ENCODE measurements around the gene KREMEN2. TPM values are rescaled to one million over a fixed set of nuclear protein-coding genes. Genes with fewer than 3 reads are reported as not detected.

KREMEN2 gene
- total RNA-seq, 1 donor from 2014 or later: not detected

DNA sequence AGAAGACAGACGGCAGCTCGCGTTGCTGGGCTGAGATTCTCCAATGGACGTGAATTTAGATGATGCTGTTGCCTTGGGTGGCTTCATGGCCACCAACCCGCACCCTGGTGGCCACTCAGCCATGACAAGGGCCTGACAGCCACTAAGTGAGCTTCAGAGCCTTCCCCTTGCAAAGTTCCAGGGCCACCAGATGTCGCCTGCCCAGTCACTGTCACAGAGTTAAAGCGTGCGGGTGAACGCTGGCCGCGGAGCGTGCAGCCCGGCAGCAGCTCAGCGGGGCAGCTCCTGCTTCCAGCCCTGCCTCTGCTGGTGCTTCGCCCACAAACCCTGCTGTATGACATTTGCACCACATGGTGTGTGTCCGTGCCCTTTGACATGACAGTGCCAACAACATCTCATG is 13.3 kb upstream of the KREMEN2 start:
- no peak overlapping the region for H3K4me3 ChIP-seq
- H3K27ac ChIP-seq (replicated peaks): no peak overlapping the region
- no peak for DNase-seq
- intact Hi-C loops (cut with micrococcal nuclease): no loop called here
- no peaks in the 10 kb centered on the region for H3K4me1 ChIP-seq
- peaks cover 18% of the 10 kb centered on the region for H3K27me3 ChIP-seq (ENCODE audit: low read depth)
- TF ChIP-seq, protein P1, sequence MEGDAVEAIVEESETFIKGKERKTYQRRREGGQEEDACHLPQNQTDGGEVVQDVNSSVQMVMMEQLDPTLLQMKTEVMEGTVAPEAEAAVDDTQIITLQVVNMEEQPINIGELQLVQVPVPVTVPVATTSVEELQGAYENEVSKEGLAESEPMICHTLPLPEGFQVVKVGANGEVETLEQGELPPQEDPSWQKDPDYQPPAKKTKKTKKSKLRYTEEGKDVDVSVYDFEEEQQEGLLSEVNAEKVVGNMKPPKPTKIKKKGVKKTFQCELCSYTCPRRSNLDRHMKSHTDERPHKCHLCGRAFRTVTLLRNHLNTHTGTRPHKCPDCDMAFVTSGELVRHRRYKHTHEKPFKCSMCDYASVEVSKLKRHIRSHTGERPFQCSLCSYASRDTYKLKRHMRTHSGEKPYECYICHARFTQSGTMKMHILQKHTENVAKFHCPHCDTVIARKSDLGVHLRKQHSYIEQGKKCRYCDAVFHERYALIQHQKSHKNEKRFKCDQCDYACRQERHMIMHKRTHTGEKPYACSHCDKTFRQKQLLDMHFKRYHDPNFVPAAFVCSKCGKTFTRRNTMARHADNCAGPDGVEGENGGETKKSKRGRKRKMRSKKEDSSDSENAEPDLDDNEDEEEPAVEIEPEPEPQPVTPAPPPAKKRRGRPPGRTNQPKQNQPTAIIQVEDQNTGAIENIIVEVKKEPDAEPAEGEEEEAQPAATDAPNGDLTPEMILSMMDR (IDR thresholded peaks at IDR 0.05; ENCODE audit: borderline replicate concordance): no peak
- no peaks in the 10 kb centered on the region for H3K9me3 ChIP-seq (replicated peaks)
- H3K36me3 ChIP-seq: peaks cover 33% of the 10 kb centered on the region

DNA sequence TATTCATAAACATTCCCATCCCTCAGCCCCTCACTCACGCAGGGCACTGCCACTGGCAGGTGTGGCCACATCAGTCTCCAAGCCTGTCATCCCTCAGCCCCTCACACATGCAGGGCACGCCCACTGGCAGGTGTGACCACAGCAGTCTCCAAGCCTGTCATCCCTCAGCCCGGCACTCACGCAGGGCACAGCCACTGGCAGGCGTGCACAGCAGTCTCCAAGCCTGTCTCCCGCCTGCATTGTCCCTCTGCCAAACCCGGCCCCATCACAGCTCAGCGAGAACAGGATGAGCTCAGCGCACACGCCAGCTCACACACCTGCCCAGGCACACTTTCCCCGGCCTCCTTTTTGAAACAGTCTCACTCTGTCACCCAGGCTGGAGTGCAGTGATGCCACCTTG is 11.4 kb upstream of the KREMEN2 start:
- peaks cover 22% of the 10 kb centered on the region for H3K36me3 ChIP-seq
- peaks cover 37% of the 10 kb centered on the region for H3K27me3 ChIP-seq (ENCODE audit: low read depth)
- H3K27ac ChIP-seq (replicated peaks): no peak overlapping the region
- intact Hi-C loops (cut with micrococcal nuclease): no loop called here
- H3K4me1 ChIP-seq: no peaks in the 10 kb centered on the region
- TF ChIP-seq, protein P1 (IDR thresholded peaks at IDR 0.05; ENCODE audit: borderline replicate concordance): no peak
- no peaks in the 10 kb centered on the region for H3K9me3 ChIP-seq (replicated peaks)
- no peak overlapping the region for H3K4me3 ChIP-seq
- DNase-seq: no peak

DNA sequence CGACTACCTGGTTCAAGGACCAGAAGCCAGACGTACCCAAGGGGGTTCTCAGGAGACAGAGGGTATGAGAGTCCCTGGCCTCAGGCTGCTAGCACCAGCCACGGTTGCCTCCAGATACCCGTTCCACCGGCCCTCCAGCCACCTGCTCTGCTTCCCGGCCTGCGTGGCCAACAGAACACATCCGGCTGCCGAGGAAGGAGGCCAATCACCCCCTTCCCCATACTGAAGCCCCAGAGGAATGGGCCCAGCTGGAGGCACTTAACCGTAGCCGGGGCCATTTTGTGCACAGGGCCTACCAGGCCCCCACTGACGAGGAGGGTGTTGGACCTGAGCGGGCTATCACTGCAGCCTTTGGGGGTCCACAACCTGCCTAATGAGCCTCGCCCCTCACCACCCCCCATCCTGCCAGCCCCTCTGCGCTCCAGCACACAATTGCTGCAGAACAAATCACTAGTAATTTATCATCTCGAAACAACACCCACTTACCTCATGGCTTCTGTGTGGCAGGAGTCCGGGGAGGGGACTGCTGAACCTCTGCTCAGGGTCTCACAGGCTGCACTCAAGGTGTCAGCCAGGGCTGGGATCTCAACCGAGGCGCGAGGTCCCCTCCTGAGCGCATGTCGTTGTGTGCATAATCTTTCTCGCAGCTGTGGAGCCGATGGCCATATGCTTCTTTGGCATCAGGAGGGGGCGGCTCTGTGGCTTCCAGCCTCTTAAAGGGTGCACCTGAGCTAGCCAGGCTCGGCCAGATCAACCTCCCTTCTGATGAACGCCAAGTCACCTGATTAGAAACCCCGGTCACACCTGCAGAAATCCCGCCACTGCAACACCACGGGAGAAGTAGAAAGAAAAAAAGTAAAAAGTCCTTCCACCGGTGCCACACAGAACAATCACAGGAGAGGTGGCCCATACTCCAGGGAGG is 10.1 kb upstream of the KREMEN2 start:
- Histone ChIP-seq H3K9me3 (replicated peaks) (no peaks in the 10 kb centered on the region), H3K36me3 (peaks cover 13% of the 10 kb centered on the region), H3K27ac (replicated peaks) (no peak overlapping the region), H3K4me3 (no peak overlapping the region), H3K4me1 (no peaks in the 10 kb centered on the region), H3K27me3 (ENCODE audit: low read depth) (peaks cover 50% of the 10 kb centered on the region)
- DNase-seq: no peak
- intact Hi-C loops (cut with micrococcal nuclease): no loop called here
- TF ChIP-seq, protein P1 (IDR thresholded peaks at IDR 0.05; ENCODE audit: borderline replicate concordance): no peak

DNA sequence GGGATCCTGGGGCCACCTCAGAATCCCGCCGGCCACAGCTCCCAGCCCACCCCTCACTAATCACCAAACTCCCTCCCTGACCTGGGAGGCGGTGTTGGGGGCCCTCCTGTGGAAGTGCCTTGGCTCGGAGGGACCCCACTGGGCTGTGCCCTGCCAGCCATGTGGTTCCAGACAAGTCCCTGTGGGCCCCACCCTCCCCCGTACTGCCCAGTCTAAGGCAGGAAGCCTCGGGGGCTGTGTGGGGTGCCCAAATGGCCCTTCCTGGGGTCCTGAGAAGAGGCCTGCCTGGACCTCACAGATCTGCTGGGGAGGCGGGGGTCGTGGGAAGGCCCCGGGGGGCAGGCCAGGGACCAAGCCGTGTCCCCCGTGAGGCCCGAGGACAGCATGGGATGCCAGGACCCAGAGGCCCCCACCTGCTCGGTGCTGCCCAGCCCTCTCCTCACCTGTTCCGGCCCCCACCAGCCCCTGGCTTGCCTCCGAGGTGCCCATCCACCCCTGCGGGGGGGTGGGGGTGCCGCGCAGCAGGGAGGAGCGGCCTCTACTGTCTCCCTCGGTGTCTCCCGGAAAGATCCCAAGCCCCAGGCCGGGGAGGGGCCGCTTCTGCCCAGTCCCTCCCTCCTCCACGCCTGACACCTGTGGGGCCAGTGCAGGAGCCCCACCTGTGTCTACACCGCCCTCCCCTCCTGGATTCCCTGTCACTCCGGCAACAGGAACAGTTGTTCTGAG is 9.3 kb upstream of the KREMEN2 start:
- H3K27me3 ChIP-seq (ENCODE audit: low read depth): peaks cover 59% of the 10 kb centered on the region
- peaks cover 5% of the 10 kb centered on the region for H3K36me3 ChIP-seq
- TF ChIP-seq, protein P1 (IDR thresholded peaks at IDR 0.05; ENCODE audit: borderline replicate concordance): no peak
- H3K9me3 ChIP-seq (replicated peaks): no peaks in the 10 kb centered on the region
- H3K27ac ChIP-seq (replicated peaks): no peak overlapping the region
- no peaks in the 10 kb centered on the region for H3K4me1 ChIP-seq
- no peak overlapping the region for H3K4me3 ChIP-seq
- intact Hi-C loops (cut with micrococcal nuclease): no loop called here
- no peak for DNase-seq

DNA sequence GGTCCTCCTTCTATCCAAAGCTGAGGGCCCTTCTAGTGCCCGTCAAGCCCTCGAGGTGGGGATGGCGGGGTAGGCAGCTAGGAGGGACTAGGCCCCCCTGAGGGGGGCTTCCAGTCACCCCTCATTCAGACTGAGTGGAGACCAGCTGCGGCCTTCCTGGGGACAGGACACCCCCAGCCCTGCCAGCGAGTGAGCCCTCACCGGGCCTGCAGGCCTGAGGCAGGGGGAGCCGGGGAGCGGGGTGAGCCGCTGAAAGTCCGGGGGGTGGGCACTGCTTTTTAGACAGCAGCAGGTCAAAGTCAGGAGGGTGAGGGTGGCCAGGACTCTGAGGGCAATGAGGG is 8.7 kb upstream of the KREMEN2 start:
- TF ChIP-seq, protein P1 (IDR thresholded peaks at IDR 0.05; ENCODE audit: borderline replicate concordance): no peak
- no peaks in the 10 kb centered on the region for H3K9me3 ChIP-seq (replicated peaks)
- H3K36me3 ChIP-seq: no peaks in the 10 kb centered on the region
- H3K27ac ChIP-seq (replicated peaks): no peak overlapping the region
- no peak for DNase-seq
- intact Hi-C loops (cut with micrococcal nuclease): no loop called here
- H3K4me3 ChIP-seq: no peak overlapping the region
- H3K4me1 ChIP-seq: no peaks in the 10 kb centered on the region
- peaks cover 65% of the 10 kb centered on the region for H3K27me3 ChIP-seq (ENCODE audit: low read depth)

Measured in left ventricle myocardium inferior (tissue), 1 donor.